Measurements from ENCODE around the gene TXN.
"Not testable (repeated sequence)": the region's sequence is repeated elsewhere in the genome, so short reads cannot be mapped to it uniquely, and the experiment has no call there.

TXN gene

DNA sequence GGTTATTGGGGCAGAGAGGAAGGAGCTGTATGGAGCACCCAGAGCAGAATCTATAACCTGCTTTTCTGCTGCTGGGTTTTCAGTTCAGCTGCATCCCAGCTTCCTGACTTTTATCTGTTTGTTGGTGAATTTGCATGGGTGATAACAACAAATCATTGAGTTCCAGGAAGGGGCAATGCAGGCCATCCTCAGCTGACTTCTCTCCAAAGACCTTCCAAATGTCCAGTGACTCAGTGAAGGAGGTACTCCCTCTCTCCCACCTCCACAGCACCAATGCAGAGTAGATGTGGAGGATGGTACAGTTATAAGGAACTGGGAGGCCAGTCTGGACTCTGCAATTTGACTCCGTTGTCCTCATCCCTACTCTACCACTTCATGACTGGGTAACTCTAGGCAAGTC lies 1.6 kb upstream of the TXN start:
- TF ChIP-seq, protein P1, sequence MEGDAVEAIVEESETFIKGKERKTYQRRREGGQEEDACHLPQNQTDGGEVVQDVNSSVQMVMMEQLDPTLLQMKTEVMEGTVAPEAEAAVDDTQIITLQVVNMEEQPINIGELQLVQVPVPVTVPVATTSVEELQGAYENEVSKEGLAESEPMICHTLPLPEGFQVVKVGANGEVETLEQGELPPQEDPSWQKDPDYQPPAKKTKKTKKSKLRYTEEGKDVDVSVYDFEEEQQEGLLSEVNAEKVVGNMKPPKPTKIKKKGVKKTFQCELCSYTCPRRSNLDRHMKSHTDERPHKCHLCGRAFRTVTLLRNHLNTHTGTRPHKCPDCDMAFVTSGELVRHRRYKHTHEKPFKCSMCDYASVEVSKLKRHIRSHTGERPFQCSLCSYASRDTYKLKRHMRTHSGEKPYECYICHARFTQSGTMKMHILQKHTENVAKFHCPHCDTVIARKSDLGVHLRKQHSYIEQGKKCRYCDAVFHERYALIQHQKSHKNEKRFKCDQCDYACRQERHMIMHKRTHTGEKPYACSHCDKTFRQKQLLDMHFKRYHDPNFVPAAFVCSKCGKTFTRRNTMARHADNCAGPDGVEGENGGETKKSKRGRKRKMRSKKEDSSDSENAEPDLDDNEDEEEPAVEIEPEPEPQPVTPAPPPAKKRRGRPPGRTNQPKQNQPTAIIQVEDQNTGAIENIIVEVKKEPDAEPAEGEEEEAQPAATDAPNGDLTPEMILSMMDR (IDR thresholded peaks at IDR 0.05; ENCODE audit: borderline replicate concordance, insufficient read depth, low read depth, low read length), result no peak
- no peak overlapping the region for H3K4me3 ChIP-seq (ENCODE audit: low read depth, low read length)

DNA sequence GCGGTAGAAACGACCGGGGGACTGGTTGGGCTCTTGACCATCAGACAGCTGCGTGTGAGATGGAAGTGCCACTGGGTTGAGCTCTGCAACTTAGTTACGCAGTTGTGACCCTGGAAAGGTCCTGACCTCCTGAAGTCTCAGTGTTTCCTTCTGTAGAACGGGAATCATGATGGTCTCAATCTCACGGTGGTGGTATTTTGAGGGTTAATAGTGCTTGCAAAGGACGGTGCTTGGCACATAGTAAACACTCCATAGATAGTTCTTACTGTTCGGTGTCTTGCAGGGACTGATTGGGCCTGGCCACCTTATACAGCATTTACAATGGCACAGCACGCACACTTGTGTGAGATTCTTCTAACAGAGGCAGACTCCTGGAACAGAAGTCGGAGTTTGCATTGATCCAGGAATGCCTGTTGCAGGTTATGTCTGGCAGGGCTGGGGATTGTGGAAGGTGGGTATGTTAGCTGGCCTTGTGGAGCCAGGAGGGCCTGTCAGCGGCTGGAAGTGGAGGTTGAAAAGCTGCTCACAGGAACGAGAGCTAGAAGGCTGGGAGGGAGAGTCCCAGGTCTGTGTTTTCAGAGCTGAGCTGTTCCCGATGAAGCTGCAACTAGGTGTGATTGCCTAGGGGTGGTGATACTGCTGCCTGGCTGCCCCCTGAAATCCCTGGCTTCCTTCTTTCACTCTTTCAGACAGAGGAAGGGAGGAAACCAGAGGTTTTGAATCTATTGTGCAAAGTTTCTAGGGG lies 962 bp upstream of the TXN start:
- peak overlapping the region; percentile 90 for H3K4me3 ChIP-seq (ENCODE audit: low read depth, low read length)
- TF ChIP-seq, protein P1 (IDR thresholded peaks at IDR 0.05; ENCODE audit: borderline replicate concordance, insufficient read depth, low read depth, low read length), result no peak

DNA sequence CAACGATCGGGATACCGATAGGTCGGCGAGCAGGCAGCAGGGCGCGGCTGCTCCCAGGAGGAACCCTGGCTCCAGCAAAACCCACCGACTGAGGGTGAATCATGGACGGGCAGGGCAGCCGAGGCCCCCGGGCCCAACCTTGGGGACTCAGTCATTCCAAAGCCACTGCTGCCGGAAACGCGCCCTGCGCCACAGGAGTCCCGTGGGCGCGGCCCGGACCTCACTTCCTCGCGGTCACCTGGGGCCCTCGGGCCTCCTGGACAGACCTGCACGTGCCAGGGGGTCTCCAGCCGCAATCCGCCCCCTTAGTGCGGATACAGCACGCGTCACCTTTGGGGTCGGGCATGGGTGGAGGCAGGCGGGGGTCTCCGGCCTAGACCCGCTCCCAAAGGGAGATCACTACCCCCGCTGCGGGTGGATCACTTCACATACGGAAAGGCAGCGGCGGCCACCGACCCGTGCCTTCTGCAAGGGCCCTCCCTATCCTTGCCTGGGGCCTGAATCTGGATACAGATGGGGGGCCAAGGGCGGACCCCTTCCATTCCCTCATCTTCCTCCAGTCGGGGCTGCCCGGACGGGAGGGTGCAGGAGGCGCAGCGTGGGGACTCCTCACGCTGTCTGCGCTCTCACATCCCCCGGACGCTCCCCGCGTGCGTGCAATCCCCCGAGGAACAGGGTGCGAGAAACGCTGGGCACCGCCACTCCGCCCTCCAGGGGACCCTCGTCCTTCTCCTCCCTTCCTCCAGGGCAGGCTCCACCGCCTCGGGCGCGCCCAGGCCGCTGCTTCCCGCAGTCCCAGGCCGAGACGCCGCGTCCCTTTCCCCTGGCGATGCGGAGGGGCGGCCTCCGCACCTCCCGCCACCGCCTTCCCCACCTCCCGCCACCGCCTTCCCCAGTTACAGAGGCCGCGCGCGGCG lies 586 bp downstream of the TXN start:
- peak overlapping the region; percentile 90 for H3K4me3 ChIP-seq (ENCODE audit: low read depth, low read length)

DNA sequence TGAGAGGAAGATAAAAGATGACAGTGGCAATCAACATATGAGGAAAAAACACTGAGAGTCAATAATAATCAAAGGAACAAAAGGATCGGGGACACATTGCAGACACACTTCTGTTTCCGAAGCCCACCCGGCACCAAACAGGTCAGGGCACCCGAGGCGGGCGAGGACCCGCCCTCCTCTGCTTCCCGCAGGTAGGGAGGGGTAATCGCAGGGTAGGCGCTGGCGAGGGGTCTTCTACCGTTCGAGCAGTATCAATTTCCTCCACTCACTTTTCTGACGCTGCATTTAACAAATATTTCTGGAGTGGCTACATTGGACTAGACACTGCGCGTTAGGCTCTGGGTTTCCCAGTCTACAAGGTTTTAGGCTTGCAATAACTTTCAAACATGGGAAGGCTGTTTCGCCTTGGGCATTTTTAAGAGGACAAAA lies 1.3 kb downstream of the TXN start:
- peak overlapping the region; percentile 90 for H3K4me3 ChIP-seq (ENCODE audit: low read depth, low read length)
- TF ChIP-seq, protein P1 (IDR thresholded peaks at IDR 0.05; ENCODE audit: borderline replicate concordance, insufficient read depth, low read depth, low read length), result no peak

More for the DNA sequence above, 586 bp downstream of the TXN start:
- TF ChIP-seq, protein P1 (IDR thresholded peaks at IDR 0.05; ENCODE audit: borderline replicate concordance, insufficient read depth, low read depth, low read length), result no peak

DNA sequence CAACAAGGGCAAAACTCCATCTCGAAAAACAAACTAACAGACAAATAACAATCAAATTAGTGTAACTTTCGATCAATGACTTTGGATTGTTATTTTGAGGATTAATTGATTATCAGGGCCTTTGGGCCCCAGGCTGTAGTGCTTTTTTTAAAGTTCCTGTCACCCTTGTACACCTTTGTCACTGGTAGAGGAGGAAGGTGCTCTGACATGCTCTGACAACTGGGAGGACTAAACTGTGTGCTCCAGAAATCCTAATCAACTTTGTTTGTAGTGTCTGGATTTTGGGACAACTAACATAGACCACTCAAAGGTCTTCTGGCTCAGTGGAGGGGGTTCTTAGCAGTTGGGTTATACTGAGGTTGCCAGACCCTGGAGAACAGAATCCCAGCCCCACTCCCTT lies 1.8 kb downstream of the TXN start:
- TF ChIP-seq, protein P1 (IDR thresholded peaks at IDR 0.05; ENCODE audit: borderline replicate concordance, insufficient read depth, low read depth, low read length), result no peak
- no peak overlapping the region for H3K4me3 ChIP-seq (ENCODE audit: low read depth, low read length)

DNA sequence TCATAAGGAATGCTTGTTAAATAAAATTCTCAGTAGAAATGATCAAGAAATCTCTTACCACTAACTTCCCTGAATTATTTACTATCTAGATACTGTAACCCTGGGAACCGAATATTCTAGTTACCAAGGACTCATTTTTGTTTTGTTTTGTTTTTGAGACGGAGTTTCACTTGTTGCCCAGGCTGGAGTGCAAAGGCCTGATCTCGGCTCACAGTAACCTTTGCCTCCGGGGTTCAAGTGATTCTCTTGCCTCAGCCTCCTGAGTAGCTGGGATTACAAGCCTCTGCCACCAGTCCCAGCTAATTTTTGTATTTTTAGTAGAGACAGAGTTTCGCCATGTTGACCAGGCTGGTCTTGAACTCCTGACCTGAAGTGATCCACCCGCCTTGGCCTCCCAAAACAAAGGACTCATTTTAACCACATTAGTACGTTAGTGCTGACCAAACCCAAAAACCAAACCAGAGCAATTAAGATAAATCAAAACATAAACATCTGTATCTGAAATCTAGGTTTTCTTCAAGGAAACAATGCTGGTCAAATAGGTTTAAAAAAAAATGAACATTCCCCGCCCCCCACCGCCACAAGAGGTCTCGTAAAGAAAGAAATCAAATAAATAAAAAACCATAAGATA lies 3.7 kb downstream of the TXN start:
- H3K4me3 ChIP-seq (ENCODE audit: low read depth, low read length), result no peak overlapping the region
- TF ChIP-seq, protein P1 (IDR thresholded peaks at IDR 0.05; ENCODE audit: borderline replicate concordance, insufficient read depth, low read depth, low read length), result no peak

DNA sequence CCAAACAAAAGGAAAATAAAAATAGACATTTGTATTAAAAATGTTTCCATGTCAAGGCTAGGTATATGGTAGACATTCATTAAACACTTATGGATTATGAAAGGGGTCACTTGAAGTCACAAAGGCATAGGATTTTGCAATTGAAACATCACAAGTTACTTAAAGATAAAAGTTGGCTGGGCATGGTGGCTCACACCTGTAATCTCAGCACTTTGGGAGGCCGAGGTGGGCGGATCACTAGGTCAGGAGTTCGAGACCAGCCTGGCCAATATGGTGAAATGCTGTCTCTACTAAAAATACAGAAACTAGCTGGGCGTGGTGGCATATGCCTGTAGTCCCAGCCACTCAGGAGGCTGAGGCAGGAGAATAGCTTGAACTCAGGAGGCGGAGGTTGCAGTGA lies 4.5 kb downstream of the TXN start:
- not testable (repeated sequence) for H3K4me3 ChIP-seq (ENCODE audit: low read depth, low read length)

Data from GM12875 (cell line).